ENCODE results near the gene IGF1. TPM values are rescaled to one million over a fixed set of nuclear protein-coding genes. Genes with fewer than 3 reads are reported as not detected.

The IGF1 gene
- total RNA-seq, 1 donor from 2014 or later: not detected

GRCh38 chr12:102503056-102503681, 22.8 kb upstream of the IGF1 start:
- Mint-ChIP-seq H3K9me3 (ENCODE audit: unreplicated experiment) (no peaks in the 10 kb centered on the region), H3K27ac (ENCODE audit: unreplicated experiment) (no peak overlapping the region), H3K4me1 (ENCODE audit: low read depth, unreplicated experiment) (no peaks in the 10 kb centered on the region), H3K4me3 (ENCODE audit: unreplicated experiment) (no peak overlapping the region), H3K27me3 (ENCODE audit: unreplicated experiment) (no peaks in the 10 kb centered on the region), H3K36me3 (ENCODE audit: unreplicated experiment) (no peaks in the 10 kb centered on the region)
- DNase-seq: no peak
- TF ChIP-seq CTCF (IDR thresholded peaks at IDR 0.05; ENCODE audit: partially characterized antibody, unreplicated experiment): no peak

- Mint-ChIP-seq H3K27ac (ENCODE audit: unreplicated experiment) (no peak overlapping the region), H3K4me1 (ENCODE audit: low read depth, unreplicated experiment) (no peaks in the 10 kb centered on the region), H3K4me3 (ENCODE audit: unreplicated experiment) (no peak overlapping the region), H3K9me3 (ENCODE audit: unreplicated experiment) (no peaks in the 10 kb centered on the region), H3K27me3 (ENCODE audit: unreplicated experiment) (no peaks in the 10 kb centered on the region), H3K36me3 (ENCODE audit: unreplicated experiment) (no peaks in the 10 kb centered on the region)
- no peak for TF ChIP-seq CTCF (IDR thresholded peaks at IDR 0.05; ENCODE audit: partially characterized antibody, unreplicated experiment)
- no peak for DNase-seq
These were observed 21.4 kb upstream of the IGF1 start for GRCh38 chr12:102501773-102502172.

- H3K27me3 Mint-ChIP-seq (ENCODE audit: unreplicated experiment): no peaks in the 10 kb centered on the region
- no peak for TF ChIP-seq CTCF (IDR thresholded peaks at IDR 0.05; ENCODE audit: partially characterized antibody, unreplicated experiment)
- H3K27ac Mint-ChIP-seq (ENCODE audit: unreplicated experiment): no peak overlapping the region
- H3K9me3 Mint-ChIP-seq (ENCODE audit: unreplicated experiment): peaks cover 3% of the 10 kb centered on the region
- no peak for DNase-seq
- no peak overlapping the region for H3K4me3 Mint-ChIP-seq (ENCODE audit: unreplicated experiment)
- no peaks in the 10 kb centered on the region for H3K4me1 Mint-ChIP-seq (ENCODE audit: low read depth, unreplicated experiment)
- no peaks in the 10 kb centered on the region for H3K36me3 Mint-ChIP-seq (ENCODE audit: unreplicated experiment)
These were observed 18.1 kb upstream of the IGF1 start for GRCh38 chr12:102498471-102498870.

GRCh38 chr12:102497743-102498142, 17.4 kb upstream of the IGF1 start:
- Mint-ChIP-seq H3K4me1 (ENCODE audit: low read depth, unreplicated experiment) (no peaks in the 10 kb centered on the region), H3K9me3 (ENCODE audit: unreplicated experiment) (peaks cover 3% of the 10 kb centered on the region), H3K27me3 (ENCODE audit: unreplicated experiment) (no peaks in the 10 kb centered on the region), H3K27ac (ENCODE audit: unreplicated experiment) (no peak overlapping the region), H3K4me3 (ENCODE audit: unreplicated experiment) (no peak overlapping the region), H3K36me3 (ENCODE audit: unreplicated experiment) (no peaks in the 10 kb centered on the region)
- DNase-seq: no peak
- TF ChIP-seq CTCF (IDR thresholded peaks at IDR 0.05; ENCODE audit: partially characterized antibody, unreplicated experiment): no peak

GRCh38 chr12:102496591-102496990, 16.2 kb upstream of the IGF1 start:
- no peak for DNase-seq
- peaks cover 5% of the 10 kb centered on the region for H3K9me3 Mint-ChIP-seq (ENCODE audit: unreplicated experiment)
- peaks cover 1% of the 10 kb centered on the region for H3K36me3 Mint-ChIP-seq (ENCODE audit: unreplicated experiment)
- no peak overlapping the region for H3K4me3 Mint-ChIP-seq (ENCODE audit: unreplicated experiment)
- no peaks in the 10 kb centered on the region for H3K27me3 Mint-ChIP-seq (ENCODE audit: unreplicated experiment)
- H3K4me1 Mint-ChIP-seq (ENCODE audit: low read depth, unreplicated experiment): no peaks in the 10 kb centered on the region
- TF ChIP-seq CTCF (IDR thresholded peaks at IDR 0.05; ENCODE audit: partially characterized antibody, unreplicated experiment): no peak
- H3K27ac Mint-ChIP-seq (ENCODE audit: unreplicated experiment): no peak overlapping the region
